Breast epithelium (tissue), 4 donors: ENCODE data around the gene CD55. TPM values are rescaled to one million over a fixed set of nuclear protein-coding genes. Genes with fewer than 3 reads are reported as not detected.

Experiments used
- DNase-seq, 2 donors: peaks; one replicate each; pipeline ENCODE4 v3.0.0-alpha.2; 2019; ENCODE audit warnings: low spot score in 2 of 2
- H3K27ac ChIP-seq, 2 donors: fragments of 200-600 bp; sonication (generic) in 1 of 2; one replicate each; pipeline ENCODE4 v1.5.1; 2016 to 2019; ENCODE audit warnings: mild to moderate bottlenecking in 1 of 2
- H3K27me3 ChIP-seq, 2 donors: fragments of 200-600 bp; sonication (generic) in 1 of 2; one replicate each; pipeline versions ENCODE4 v1.5.1 to v1.6.0; 2017 to 2019; ENCODE audit warnings: control low read depth in 1 of 2, mild to moderate bottlenecking in 1 of 2
- H3K36me3 ChIP-seq: fragments of 200-600 bp; one replicate; pipeline ENCODE4 v1.5.1; 2019
- H3K4me1 ChIP-seq, 2 donors: fragments of 200-600 bp; sonication (generic); one replicate each; pipeline ENCODE4 v1.5.1; 2016 to 2019; ENCODE audit warnings: control low read depth in 1 of 2
- H3K4me3 ChIP-seq, 3 donors: fragments of 200-600 bp; sonication (generic); 1 replicate in 2 of 3; 2 replicates in 1 of 3; pipeline ENCODE4 v1.5.1; 2016 to 2019; ENCODE audit warnings: mild to moderate bottlenecking in 3 of 3, moderate library complexity in 2 of 3
- H3K9me3 ChIP-seq, 2 donors: fragments of 200-600 bp; sonication (generic) in 1 of 2; one replicate each; pipeline ENCODE4 v1.5.1; 2016 to 2019; ENCODE audit warnings: control low read depth in 1 of 2
- POLR2A ChIP-seq: fragments of 450-650 bp; IDR thresholded peaks from one replicate; pipeline ENCODE4 v1.6.1; 2016; ENCODE audit warnings: antibody characterized with exemption, mild to moderate bottlenecking, moderate library complexity
- POLR2AphosphoS5 ChIP-seq, 3 donors: sonication (generic); formaldehyde crosslinking; IDR thresholded peaks; one replicate each; pipeline ENCODE4 v1.6.1; 2017; ENCODE audit warnings: antibody characterized with exemption in 3 of 3
- intact Hi-C: fragments of 100-400 bp; cut with DNase I; formaldehyde crosslinking; loops from one replicate; pipeline ENCODE4 v1.15.1; 2023; ENCODE audit warnings: low total_unique reads
- total RNA-seq, 3 donors: library from RNA; depleted of rRNA; stranded (reverse); fragments of >200 nt; gene quantifications; one replicate each; pipeline ENCODE4 v1.1.0, GENCODE V29; 2016
- TF ChIP-seq, protein P1 (sequence below), 3 donors: fragments of 450-650 bp; IDR thresholded peaks; one replicate each; pipeline ENCODE4 v1.5.1; 2016 to 2017; ENCODE audit warnings: antibody characterized with exemption in 3 of 3, mild to moderate bottlenecking in 3 of 3, moderate library complexity in 3 of 3

CD55 gene
- total RNA-seq, 3 donors from 2014 or later: 65.4 to 132 (median 67.8) TPM

DNA sequence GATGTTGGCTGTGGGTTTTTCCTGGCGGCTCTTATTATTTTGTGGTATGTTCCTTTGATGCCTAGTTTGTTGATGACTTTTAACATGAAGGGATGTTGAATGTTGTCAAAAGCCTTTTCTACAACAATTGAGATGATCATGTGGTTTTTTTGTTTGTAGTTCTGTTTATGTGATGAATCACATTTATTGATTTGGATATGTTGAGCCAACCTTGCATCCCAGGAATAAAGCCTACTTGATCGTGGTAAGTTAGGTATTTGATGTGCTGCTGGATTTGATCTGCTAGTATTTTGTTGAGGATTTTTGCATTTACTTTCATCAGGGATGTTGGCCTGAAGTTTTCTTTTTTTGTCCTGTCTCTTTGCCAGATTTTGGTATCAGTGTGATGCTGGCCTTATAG, 28.5 kb downstream of the CD55 start:
- TF ChIP-seq POLR2AphosphoS5 (IDR thresholded peaks at IDR 0.05) (no peak), POLR2A (no peak)
- TF ChIP-seq, protein P1, sequence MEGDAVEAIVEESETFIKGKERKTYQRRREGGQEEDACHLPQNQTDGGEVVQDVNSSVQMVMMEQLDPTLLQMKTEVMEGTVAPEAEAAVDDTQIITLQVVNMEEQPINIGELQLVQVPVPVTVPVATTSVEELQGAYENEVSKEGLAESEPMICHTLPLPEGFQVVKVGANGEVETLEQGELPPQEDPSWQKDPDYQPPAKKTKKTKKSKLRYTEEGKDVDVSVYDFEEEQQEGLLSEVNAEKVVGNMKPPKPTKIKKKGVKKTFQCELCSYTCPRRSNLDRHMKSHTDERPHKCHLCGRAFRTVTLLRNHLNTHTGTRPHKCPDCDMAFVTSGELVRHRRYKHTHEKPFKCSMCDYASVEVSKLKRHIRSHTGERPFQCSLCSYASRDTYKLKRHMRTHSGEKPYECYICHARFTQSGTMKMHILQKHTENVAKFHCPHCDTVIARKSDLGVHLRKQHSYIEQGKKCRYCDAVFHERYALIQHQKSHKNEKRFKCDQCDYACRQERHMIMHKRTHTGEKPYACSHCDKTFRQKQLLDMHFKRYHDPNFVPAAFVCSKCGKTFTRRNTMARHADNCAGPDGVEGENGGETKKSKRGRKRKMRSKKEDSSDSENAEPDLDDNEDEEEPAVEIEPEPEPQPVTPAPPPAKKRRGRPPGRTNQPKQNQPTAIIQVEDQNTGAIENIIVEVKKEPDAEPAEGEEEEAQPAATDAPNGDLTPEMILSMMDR (IDR thresholded peaks at IDR 0.05): no peak
- Histone ChIP-seq H3K4me3 (no peak overlapping the region), H3K9me3 (no peaks in the 10 kb centered on the region), H3K27me3 (no peaks in the 10 kb centered on the region), H3K4me1 (no peaks in the 10 kb centered on the region), H3K36me3 (no peaks in the 10 kb centered on the region), H3K27ac (no peak overlapping the region)
- intact Hi-C loops: no loop called here
- DNase-seq: no peak

DNA sequence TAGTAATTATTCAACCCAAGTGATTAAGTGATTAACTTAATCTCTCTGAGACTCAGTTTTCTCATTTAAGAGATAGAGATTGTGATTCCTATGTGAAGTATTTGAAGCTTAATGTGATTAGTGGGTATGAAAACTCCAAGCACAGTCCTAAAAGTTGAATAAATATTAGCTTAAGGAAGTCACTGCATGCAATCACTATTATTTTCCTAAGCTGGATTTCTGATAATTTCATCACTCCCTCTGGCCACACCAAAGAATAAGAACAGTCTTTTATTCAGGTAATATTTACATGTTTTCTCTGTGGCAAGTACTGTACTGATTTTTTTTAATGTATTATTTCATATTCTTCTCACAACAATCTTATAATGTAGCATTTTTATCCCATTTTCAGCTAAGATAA, 31.1 kb downstream of the CD55 start:
- intact Hi-C loops: no loop called here

DNA sequence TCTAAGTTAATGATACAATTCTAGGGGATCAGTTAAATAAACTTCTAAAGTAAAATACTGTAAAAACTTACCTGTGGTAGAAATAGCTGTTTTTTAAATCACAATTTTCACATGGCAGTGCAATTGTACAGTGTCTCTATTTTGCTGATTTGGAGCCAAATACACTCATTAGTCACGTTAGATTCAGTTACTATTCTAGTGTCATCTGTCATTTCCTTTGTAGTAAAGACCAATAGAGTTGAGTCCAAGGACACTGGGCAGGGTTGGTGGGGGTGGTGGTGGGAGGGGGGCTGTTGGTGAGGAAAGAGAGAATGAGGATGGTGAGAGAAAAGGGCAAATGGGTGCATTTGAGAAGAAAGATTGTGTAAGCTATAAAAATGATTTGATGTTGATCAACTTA, 33.6 kb downstream of the CD55 start:
- Histone ChIP-seq H3K4me1 (no peaks in the 10 kb centered on the region), H3K27me3 (no peaks in the 10 kb centered on the region), H3K36me3 (no peaks in the 10 kb centered on the region), H3K4me3 (no peak overlapping the region), H3K27ac (no peak overlapping the region), H3K9me3 (no peaks in the 10 kb centered on the region)
- no peak for DNase-seq
- intact Hi-C loops: no loop called here
- no peak for TF ChIP-seq POLR2A
- TF ChIP-seq, protein P1 (IDR thresholded peaks at IDR 0.05): no peak
- TF ChIP-seq POLR2AphosphoS5 (IDR thresholded peaks at IDR 0.05): no peak

More for the DNA sequence above, 31.1 kb downstream of the CD55 start:
- H3K9me3 ChIP-seq: no peaks in the 10 kb centered on the region
- H3K27me3 ChIP-seq: no peaks in the 10 kb centered on the region
- no peaks in the 10 kb centered on the region for H3K36me3 ChIP-seq
- TF ChIP-seq, protein P1 (IDR thresholded peaks at IDR 0.05): no peak
- no peak for TF ChIP-seq POLR2AphosphoS5 (IDR thresholded peaks at IDR 0.05)
- no peak for TF ChIP-seq POLR2A
- H3K4me1 ChIP-seq: no peaks in the 10 kb centered on the region
- no peak overlapping the region for H3K27ac ChIP-seq
- H3K4me3 ChIP-seq: no peak overlapping the region
- no peak for DNase-seq

DNA sequence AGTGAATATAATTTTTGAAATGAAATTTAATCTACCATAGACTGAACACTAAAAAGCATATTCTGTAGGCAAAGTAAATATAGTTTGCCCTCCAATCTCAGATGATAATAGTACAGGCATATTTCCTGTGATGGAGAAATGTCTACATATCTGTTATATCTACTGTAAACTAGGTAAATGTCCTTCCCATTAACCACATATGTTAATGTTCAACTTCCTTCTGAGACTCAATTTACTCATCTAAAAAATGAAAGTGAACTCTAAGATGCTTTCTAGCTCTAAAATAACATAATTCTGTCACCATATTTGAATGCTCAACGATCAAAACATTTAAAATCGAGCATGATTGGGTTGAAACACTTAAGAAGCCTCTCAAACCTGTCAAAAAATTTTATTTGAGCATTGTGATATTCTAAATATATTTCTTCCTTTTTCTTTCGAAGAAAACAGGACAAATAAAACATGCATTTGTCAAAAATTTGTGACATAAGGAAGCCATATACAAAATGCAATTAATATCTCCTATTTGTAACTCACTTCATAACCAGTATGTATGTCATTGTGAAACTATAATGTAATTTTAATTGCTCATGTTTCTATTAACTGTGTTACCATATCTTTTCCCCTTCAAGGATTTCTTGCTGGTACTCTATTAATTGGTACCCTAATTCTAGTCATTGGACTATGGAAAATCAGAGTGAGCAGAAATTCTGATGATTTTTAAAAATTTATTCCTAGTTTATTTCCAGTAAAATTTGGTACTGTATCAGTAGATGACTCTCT, 34.2 kb downstream of the CD55 start:
- TF ChIP-seq POLR2AphosphoS5 (IDR thresholded peaks at IDR 0.05) (no peak), POLR2A (no peak)
- TF ChIP-seq, protein P1 (IDR thresholded peaks at IDR 0.05): no peak
- Histone ChIP-seq H3K9me3 (no peaks in the 10 kb centered on the region), H3K4me3 (no peak overlapping the region), H3K4me1 (no peaks in the 10 kb centered on the region), H3K27ac (no peak overlapping the region), H3K27me3 (no peaks in the 10 kb centered on the region), H3K36me3 (no peaks in the 10 kb centered on the region)
- intact Hi-C loops: no loop called here
- DNase-seq: no peak

DNA sequence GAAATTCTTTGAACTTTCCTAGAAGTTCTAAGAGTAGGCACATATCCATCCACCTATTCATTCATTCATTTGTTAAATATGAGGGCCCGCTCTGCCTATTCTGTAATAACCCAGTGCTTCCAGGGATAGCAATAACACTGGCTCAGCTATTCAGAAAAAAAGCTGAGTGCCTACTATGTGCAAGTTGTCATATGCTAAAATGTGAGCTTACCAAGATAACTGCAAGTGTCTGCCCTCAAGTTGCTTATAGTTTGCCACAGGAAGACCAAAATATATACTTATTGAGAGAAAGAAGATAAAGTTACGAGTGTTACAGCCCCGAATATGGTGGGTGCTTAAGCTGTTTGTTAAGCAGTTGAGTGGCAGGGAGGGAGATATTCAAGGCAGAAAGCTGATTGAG, 39.6 kb downstream of the CD55 start:
- no peak for TF ChIP-seq POLR2A
- TF ChIP-seq POLR2AphosphoS5 (IDR thresholded peaks at IDR 0.05): no peak
- H3K4me1 ChIP-seq: no peaks in the 10 kb centered on the region
- no peaks in the 10 kb centered on the region for H3K9me3 ChIP-seq
- no peaks in the 10 kb centered on the region for H3K36me3 ChIP-seq
- no peaks in the 10 kb centered on the region for H3K27me3 ChIP-seq
- H3K4me3 ChIP-seq: no peak overlapping the region
- H3K27ac ChIP-seq: no peak overlapping the region
- DNase-seq: no peak
- intact Hi-C loops: no loop called here
